22Rv1 (cell line): ENCODE measurements around the gene CMIP.
"Not testable (repeated sequence)": the region's sequence is repeated elsewhere in the genome, so short reads cannot be mapped to it uniquely, and the experiment has no call there.

Experiments
- H3K27ac ChIP-seq: fragments of 450-650 bp; 2 replicates; pipeline ENCODE4 v1.5.1; 2017
- ZFX ChIP-seq: fragments of 450-650 bp; IDR thresholded peaks from 2 replicates; pipeline ENCODE4 v1.6.1; 2017; ENCODE audit warnings: antibody characterized with exemption, borderline replicate concordance
- TF ChIP-seq, protein P1 (sequence below): fragments of 450-650 bp; IDR thresholded peaks from 2 replicates; pipeline ENCODE4 v1.5.1; 2017; ENCODE audit warnings: mild to moderate bottlenecking

Gene CMIP

DNA sequence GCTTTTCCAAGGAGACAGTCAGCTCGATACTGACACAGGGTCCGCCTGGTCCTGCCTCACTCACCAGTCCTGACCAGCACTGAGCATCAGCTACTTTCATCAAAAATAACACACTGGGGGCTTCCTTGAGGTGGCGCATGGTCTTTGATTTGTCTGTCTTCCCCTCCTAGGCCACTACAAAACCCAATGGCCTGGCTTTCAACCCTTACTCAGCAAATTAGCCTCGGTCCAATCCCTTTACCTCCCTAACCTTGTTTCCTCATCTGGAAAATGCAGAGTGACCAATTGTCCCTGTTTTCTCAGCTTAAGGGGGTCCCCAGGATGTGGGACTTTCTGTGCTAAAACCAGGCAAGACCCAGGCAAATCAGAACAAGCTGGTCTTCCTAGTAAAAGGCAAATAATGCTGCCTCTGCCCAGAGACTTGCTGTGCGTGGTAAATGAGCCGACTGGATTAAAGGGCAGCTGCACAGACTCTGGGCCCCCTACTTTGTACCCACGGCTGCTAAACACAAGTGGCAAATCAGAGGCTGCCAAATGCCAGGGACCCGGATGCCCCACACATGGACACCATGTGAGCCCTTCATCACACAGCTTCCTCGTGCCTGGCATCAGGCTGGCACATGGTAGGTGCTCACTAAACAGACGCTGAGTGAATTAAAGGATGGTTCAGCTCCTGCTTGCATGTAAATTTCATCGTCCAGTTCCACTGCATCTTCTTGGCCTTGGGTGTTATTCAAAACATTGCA is 31.2 kb upstream of the CMIP start:
- TF ChIP-seq, protein P1, sequence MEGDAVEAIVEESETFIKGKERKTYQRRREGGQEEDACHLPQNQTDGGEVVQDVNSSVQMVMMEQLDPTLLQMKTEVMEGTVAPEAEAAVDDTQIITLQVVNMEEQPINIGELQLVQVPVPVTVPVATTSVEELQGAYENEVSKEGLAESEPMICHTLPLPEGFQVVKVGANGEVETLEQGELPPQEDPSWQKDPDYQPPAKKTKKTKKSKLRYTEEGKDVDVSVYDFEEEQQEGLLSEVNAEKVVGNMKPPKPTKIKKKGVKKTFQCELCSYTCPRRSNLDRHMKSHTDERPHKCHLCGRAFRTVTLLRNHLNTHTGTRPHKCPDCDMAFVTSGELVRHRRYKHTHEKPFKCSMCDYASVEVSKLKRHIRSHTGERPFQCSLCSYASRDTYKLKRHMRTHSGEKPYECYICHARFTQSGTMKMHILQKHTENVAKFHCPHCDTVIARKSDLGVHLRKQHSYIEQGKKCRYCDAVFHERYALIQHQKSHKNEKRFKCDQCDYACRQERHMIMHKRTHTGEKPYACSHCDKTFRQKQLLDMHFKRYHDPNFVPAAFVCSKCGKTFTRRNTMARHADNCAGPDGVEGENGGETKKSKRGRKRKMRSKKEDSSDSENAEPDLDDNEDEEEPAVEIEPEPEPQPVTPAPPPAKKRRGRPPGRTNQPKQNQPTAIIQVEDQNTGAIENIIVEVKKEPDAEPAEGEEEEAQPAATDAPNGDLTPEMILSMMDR = no peak
- TF ChIP-seq ZFX = no peak
- H3K27ac ChIP-seq = no peak overlapping the region

DNA sequence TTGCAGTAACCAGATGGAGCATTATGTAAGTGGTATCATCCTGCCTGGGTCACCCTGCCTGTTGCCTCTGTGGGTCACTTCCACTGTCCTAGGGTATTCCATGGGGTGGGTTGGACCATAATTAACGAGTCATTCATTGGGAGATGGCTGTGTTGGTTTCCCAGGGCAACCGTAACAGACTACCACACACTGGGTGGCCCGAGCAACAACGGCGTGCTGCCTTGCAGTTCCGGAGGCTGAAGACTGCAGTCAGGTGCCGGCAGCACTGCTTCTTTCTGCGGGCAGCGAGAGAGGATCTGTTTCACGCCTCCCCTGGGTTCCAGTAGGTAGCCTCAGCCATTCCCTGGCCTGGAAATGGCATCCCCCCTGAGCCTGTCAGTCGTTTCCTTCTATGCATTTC is 28.9 kb upstream of the CMIP start:
- no peak overlapping the region for H3K27ac ChIP-seq
- no peak for TF ChIP-seq ZFX
- TF ChIP-seq, protein P1 = no peak

DNA sequence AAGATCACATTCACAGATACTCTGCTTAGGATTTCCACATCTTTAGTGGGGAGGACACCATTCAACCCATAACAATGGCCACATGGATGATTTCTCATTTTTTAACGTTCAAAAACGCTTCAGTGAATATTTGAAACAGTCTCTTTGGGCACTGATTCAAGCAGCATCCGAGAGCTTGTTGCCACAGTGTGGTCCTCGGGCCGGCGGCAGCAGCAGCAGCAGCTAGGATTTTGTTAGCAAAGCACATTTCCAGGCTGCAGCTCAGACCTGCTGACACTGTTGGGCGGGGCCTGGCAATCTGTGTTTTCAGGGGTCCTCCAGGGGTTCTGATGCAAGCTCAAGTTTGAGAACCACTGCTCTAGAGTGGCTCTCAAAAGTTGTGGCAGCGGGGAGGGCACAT is 27.9 kb upstream of the CMIP start:
- TF ChIP-seq, protein P1 = no peak
- TF ChIP-seq ZFX = no peak
- no peak overlapping the region for H3K27ac ChIP-seq

DNA sequence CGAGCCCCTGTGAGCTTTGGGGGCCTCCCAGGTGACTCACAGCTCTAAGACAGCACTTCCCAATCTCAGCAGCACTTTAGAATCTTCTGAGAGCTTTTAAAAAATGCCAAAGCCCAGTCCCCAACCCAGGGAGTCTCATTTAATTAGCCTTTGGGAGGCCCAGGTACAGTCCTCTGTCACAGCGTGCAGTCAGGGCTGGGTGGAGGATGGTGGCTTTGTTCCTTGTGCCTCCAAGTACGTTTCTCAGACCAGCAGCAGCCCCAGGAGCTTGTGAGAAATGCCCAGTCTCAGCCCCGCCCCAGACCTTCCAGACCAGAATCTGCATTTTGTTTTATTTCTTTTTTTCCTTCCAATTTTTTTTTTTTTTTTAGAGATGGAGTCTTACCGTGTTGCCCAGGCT is 27.4 kb upstream of the CMIP start:
- H3K27ac ChIP-seq = no peak overlapping the region
- no peak for TF ChIP-seq ZFX
- TF ChIP-seq, protein P1 = no peak

DNA sequence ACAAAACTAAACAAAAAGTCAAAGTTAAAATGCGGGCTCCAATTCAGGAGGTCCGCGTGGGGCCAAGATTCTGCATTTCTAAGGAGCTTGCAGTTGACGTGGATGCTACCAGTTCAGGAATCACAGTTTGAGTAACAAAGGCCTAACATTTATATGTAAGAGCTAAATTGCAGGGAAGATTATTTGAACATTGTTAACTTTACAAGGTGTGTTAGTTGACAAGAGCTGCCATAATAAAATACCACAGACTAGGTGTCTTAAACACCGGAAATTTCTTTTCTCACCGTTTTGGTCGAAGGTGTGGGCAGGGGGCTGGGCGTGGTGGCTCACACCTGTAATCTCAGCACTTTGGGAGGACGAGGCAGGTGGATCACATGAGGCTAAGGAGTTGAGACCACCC is 24.8 kb upstream of the CMIP start:
- TF ChIP-seq, protein P1 = no peak
- no peak for TF ChIP-seq ZFX
- no peak overlapping the region for H3K27ac ChIP-seq

DNA sequence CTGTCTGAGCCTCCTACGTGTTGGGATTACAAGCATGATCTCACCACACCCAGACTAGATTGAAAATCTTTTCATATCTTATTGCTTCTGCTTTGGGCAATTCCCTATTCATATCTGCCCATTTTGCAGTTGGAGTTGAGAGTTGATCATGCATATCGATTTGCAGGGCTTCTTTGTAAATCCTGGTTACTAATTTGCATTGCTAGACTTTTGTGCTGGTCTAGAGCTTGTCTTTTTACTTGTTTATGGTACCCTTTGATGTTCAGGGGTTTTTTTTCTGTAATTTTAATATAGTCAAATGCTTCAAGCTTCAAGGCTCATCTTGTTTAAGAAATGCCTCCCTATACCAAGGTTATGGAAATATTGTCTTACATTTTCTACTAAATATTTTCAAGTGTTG is 23.5 kb upstream of the CMIP start:
- H3K27ac ChIP-seq = no peak overlapping the region
- no peak for TF ChIP-seq ZFX
- TF ChIP-seq, protein P1 = no peak

DNA sequence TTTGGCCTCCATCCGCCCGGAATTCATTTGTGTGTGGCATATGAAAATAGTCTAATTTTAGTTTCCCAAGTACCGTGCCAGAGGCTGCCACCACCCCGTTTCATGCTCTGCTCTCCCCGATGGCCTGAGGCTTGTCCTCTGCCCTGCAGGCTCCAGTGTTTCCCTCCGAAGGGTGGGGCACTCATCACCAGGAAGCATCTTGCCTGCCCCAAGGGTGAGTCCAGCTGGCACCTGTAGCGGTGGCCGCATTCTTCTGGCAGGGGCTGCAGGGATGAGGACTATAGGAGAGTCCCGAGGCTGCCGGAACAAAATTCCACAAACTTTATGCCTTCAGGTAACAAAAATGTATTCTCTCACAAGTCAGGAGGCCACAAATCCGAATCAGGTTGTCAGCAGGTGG is 23.1 kb upstream of the CMIP start:
- H3K27ac ChIP-seq = no peak overlapping the region
- no peak for TF ChIP-seq ZFX
- TF ChIP-seq, protein P1 = no peak

DNA sequence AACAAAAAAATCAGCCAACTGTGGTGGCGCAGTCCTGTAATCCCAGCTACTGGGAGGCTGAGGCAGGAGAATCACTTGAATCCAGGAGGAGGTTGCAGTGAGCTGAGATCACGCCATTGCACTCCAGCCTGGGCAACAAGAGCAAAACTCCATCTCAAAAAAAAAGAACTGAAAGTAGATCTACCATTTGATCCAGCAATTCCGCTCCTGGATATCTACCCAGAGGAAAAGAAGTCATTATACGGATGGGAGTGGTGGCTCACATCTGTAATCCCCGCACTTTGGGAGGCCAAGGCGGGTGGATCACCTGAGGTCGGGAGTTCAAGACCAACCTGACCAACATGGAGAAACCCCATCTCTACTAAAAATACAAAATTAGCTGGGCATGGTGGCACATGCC is 22.5 kb upstream of the CMIP start:
- H3K27ac ChIP-seq = not testable (repeated sequence)
